Aortic smooth muscle cell (primary cell): Measurements from ENCODE around the gene NUP188. TPM values are rescaled to one million over a fixed set of nuclear protein-coding genes. Genes with fewer than 3 reads are reported as not detected.

Source experiments
- total RNA-seq: library from RNA; depleted of rRNA; stranded (reverse); fragments of >200 nt; gene quantifications from 2 replicates; pipeline ENCODE4 v1.2.3, GENCODE V29; 2014

NUP188 gene
- 28.2 and 44.8 TPM in 2 replicates for total RNA-seq

GRCh38 chr9:128947527-128948301, at the start of gene NUP188, which contains the start of gene DOLK:
Gene NUP188 (plus strand): TSS chr9:128947699. CDS start chr9:128947720, 21 bp downstream.
Gene DOLK (minus strand): TSS chr9:128947603. CDS start chr9:128947303, 300 bp downstream.

GRCh38 chr9:128920381-128921058, 27.0 kb upstream of the NUP188 start, which contains the start of gene PHYHD1:
Gene PHYHD1 (plus strand): TSS chr9:128920982. CDS start chr9:128922324, 1,342 bp downstream.

GRCh38 chr9:129028192-129028966, 80.9 kb downstream of the NUP188 start, which contains the start of gene SH3GLB2:
Gene SH3GLB2 (minus strand): TSS chr9:129028331. CDS start chr9:129028154, 177 bp downstream.

GRCh38 chr9:129036241-129036922, 88.9 kb downstream of the NUP188 start, which contains the start of gene MIGA2:
Gene MIGA2 (plus strand): TSS chr9:129036626. CDS start chr9:129040595, 3,969 bp downstream.

Other genes with a start within 250 kb of the NUP188 start
- gene PKN3, start 245.2 kb upstream of the NUP188 start, total RNA-seq, result 2.8 TPM in 2 replicates
- 23.3 and 27.0 TPM in 2 replicates for gene ZDHHC12, start 223.6 kb upstream of the NUP188 start, total RNA-seq
- gene ZER1, start 175.8 kb upstream of the NUP188 start, total RNA-seq, result 16.4 and 22.1 TPM in 2 replicates
- 10.2 and 10.9 TPM in 2 replicates for gene TBC1D13, start 160.4 kb upstream of the NUP188 start, total RNA-seq
- gene ENDOG, start 129.2 kb upstream of the NUP188 start, total RNA-seq, result 18.5 and 29.1 TPM in 2 replicates
- gene SPOUT1, start 117.9 kb upstream of the NUP188 start, total RNA-seq, result 9.7 and 12.4 TPM in 2 replicates
- gene KYAT1, start 65.7 kb upstream of the NUP188 start, total RNA-seq, result 7.6 and 10.3 TPM in 2 replicates
- 64.7 and 65.5 TPM in 2 replicates for gene LRRC8A, start 65.6 kb upstream of the NUP188 start, total RNA-seq
- gene PHYHD1, start 26.7 kb upstream of the NUP188 start, total RNA-seq, result 5.7 and 9.8 TPM in 2 replicates
- 28.4 and 30.3 TPM in 2 replicates for gene DOLK, start 96 bp upstream of the NUP188 start, total RNA-seq
- 33.4 and 38.2 TPM in 2 replicates for gene SH3GLB2, start 80.6 kb downstream of the NUP188 start, total RNA-seq
- 20.1 and 22.7 TPM in 2 replicates for gene MIGA2, start 88.9 kb downstream of the NUP188 start, total RNA-seq
- gene DOLPP1, start 133.4 kb downstream of the NUP188 start, total RNA-seq, result 8.6 and 8.7 TPM in 2 replicates
- gene CRAT, start 163.1 kb downstream of the NUP188 start, total RNA-seq, result 45.2 and 46.9 TPM in 2 replicates
- gene PTPA, start 163.7 kb downstream of the NUP188 start, total RNA-seq, result 173 and 176 TPM in 2 replicates
- gene IER5L, start 230.6 kb downstream of the NUP188 start, total RNA-seq, result 93.6 and 93.7 TPM in 2 replicates